Measurements from ENCODE around the gene ANKRD31. TPM values are rescaled to one million over a fixed set of nuclear protein-coding genes. Genes with fewer than 3 reads are reported as not detected.
A peak's percentile ranks its signal among the peaks of the same experiment; 100 is the strongest.

ANKRD31 gene
- total RNA-seq, 1 experiment from 2014 or later = 0.30 TPM

DNA sequence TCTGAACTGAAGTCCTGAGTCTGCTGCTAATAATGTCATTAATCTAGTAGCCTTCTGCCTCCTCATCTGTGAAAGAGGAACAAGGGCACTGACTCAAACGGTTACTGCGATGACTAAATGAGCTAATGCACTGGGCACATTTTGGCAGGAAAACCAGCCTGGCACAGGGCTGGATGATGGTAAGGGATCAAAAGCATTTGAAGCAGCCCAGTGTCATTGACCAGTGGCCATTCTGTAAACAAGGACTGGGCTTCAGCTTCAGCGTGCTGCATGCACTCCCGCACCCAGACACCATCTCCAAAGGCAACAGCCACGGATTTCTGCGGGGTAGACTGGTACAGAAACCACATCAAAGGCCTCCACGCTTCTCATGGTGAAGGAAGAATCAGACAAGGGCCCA is 192.3 kb downstream of the ANKRD31 start:
- Histone ChIP-seq H2AFZ (ENCODE audit: low read depth, low read length, poor library complexity, severe bottlenecking) (peak overlapping the region; percentile 17), H3K79me2 (ENCODE audit: insufficient read depth, low read length) (no peaks in the 10 kb centered on the region), H3K4me1 (ENCODE audit: control insufficient read depth in 1 of 2, insufficient read depth in 2 of 2, low read length in 2 of 2) (peaks cover 9 to 18% of the 10 kb centered on the region in 2 experiments; a peak in 3 of 4 replicates), H3K9ac (ENCODE audit: low read length) (no peak overlapping the region), H3K4me3 (replicated peaks in 1 of 2; ENCODE audit: low read depth in 1 of 2, low read length in 2 of 2) (no peak overlapping the region), H3K9me2 (ENCODE audit: insufficient read depth) (no peaks in the 10 kb centered on the region), H3K27ac (ENCODE audit: low read depth, low read length) (no peak overlapping the region), H4K20me1 (ENCODE audit: insufficient read depth) (no peaks in the 10 kb centered on the region), H3K4me2 (ENCODE audit: low read length) (peak overlapping the region; percentile 49), H3K9me3 (ENCODE audit: control insufficient read depth in 1 of 2, insufficient read depth in 1 of 2, low read depth in 1 of 2, low read length in 2 of 2) (no peaks in the 10 kb centered on the region), H3K36me3 (ENCODE audit: control insufficient read depth in 1 of 2, insufficient read depth in 2 of 2, low read length in 2 of 2) (no peaks in the 10 kb centered on the region), H3K27me3 (ENCODE audit: insufficient read depth, low read length) (no peaks in the 10 kb centered on the region)
- intact Hi-C loops (cut with micrococcal nuclease) = no loop called here
- ChIA-PET RAD21 (ENCODE audit: low non-redundant PET in 1 of 2, low total read pairs in 2 of 2, uncharacterized antibody in 2 of 2, unreplicated experiment in 2 of 2) (no interaction called here), POLR2A (no interaction called here), CTCF (interaction anchor here (1.0 kb wide), 1 partner anchor 109 kb away, joined by 3 read pairs; no protein-coding TSS in a partner anchor)
- peak; percentile 41 for DNase-seq (ENCODE audit: low read depth, low spot score)
- ATAC-seq = peak; percentile 82
- no TSS peak for BruUV-seq (replicated peaks)
- TF ChIP-seq POLR2AphosphoS5 (IDR thresholded peaks at IDR 0.05; ENCODE audit: low read depth, low read length) = no peak
- TF ChIP-seq SRF (IDR thresholded peaks at IDR 0.05; ENCODE audit: low read depth) = no peak
- peak; percentile 50 for TF ChIP-seq SP1 (IDR thresholded peaks at IDR 0.05; ENCODE audit: low read depth)
- no peak for TF ChIP-seq EGR1 (IDR thresholded peaks at IDR 0.05; ENCODE audit: low read depth)
- 0 out of 2 replicates have a peak, but pooled peaks have one; percentile 18 for TF ChIP-seq CEBPB (IDR thresholded peaks at IDR 0.05; ENCODE audit: low read depth)
- no peak for TF ChIP-seq ZNF274 (IDR thresholded peaks at IDR 0.05; ENCODE audit: low read depth, low read length)
- TF ChIP-seq ZFX (IDR thresholded peaks at IDR 0.05) = no peak
- no peak for TF ChIP-seq EZH2 (IDR thresholded peaks at IDR 0.05)
- TF ChIP-seq, protein P1, sequence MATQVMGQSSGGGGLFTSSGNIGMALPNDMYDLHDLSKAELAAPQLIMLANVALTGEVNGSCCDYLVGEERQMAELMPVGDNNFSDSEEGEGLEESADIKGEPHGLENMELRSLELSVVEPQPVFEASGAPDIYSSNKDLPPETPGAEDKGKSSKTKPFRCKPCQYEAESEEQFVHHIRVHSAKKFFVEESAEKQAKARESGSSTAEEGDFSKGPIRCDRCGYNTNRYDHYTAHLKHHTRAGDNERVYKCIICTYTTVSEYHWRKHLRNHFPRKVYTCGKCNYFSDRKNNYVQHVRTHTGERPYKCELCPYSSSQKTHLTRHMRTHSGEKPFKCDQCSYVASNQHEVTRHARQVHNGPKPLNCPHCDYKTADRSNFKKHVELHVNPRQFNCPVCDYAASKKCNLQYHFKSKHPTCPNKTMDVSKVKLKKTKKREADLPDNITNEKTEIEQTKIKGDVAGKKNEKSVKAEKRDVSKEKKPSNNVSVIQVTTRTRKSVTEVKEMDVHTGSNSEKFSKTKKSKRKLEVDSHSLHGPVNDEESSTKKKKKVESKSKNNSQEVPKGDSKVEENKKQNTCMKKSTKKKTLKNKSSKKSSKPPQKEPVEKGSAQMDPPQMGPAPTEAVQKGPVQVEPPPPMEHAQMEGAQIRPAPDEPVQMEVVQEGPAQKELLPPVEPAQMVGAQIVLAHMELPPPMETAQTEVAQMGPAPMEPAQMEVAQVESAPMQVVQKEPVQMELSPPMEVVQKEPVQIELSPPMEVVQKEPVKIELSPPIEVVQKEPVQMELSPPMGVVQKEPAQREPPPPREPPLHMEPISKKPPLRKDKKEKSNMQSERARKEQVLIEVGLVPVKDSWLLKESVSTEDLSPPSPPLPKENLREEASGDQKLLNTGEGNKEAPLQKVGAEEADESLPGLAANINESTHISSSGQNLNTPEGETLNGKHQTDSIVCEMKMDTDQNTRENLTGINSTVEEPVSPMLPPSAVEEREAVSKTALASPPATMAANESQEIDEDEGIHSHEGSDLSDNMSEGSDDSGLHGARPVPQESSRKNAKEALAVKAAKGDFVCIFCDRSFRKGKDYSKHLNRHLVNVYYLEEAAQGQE (IDR thresholded peaks at IDR 0.05; ENCODE audit: low read depth) = no peak
- peak; percentile 58; the same call in 1 of the 2 replicates for TF ChIP-seq JUND (IDR thresholded peaks at IDR 0.05)
- TF ChIP-seq ELF1 (IDR thresholded peaks at IDR 0.05; ENCODE audit: borderline replicate concordance, low read depth) = no peak
- no peak; the same call in 1 of the 2 replicates for TF ChIP-seq SIN3A (IDR thresholded peaks at IDR 0.05; ENCODE audit: low read depth)
- TF ChIP-seq YY1 (IDR thresholded peaks at IDR 0.05; ENCODE audit: extremely low read depth, insufficient replicate concordance, low read depth, low read length) = no peak
- TF ChIP-seq RAD21 (IDR thresholded peaks at IDR 0.05; ENCODE audit: low read depth) = no peak
- TF ChIP-seq, protein P2, sequence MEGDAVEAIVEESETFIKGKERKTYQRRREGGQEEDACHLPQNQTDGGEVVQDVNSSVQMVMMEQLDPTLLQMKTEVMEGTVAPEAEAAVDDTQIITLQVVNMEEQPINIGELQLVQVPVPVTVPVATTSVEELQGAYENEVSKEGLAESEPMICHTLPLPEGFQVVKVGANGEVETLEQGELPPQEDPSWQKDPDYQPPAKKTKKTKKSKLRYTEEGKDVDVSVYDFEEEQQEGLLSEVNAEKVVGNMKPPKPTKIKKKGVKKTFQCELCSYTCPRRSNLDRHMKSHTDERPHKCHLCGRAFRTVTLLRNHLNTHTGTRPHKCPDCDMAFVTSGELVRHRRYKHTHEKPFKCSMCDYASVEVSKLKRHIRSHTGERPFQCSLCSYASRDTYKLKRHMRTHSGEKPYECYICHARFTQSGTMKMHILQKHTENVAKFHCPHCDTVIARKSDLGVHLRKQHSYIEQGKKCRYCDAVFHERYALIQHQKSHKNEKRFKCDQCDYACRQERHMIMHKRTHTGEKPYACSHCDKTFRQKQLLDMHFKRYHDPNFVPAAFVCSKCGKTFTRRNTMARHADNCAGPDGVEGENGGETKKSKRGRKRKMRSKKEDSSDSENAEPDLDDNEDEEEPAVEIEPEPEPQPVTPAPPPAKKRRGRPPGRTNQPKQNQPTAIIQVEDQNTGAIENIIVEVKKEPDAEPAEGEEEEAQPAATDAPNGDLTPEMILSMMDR (IDR thresholded peaks at IDR 0.05 in 2 of 3, conservative IDR thresholded peaks at IDR 0.05 in 1 of 3; ENCODE audit: borderline replicate concordance in 1 of 3, insufficient read depth in 1 of 3, low read depth in 2 of 3, low read length in 2 of 3) = no peak
- TF ChIP-seq POLR2A (IDR thresholded peaks at IDR 0.05; ENCODE audit: borderline replicate concordance, extremely low read depth, insufficient read depth, insufficient read length) = no peak
- TF ChIP-seq FOSL1 (IDR thresholded peaks at IDR 0.05; ENCODE audit: low read depth) = peak; percentile 59
- no peak for TF ChIP-seq ZBTB33 (IDR thresholded peaks at IDR 0.05; ENCODE audit: extremely low read depth, insufficient replicate concordance, low read length)
- TF ChIP-seq ATF3 (IDR thresholded peaks at IDR 0.05) = no peak
- TF ChIP-seq EZH2phosphoT487 (IDR thresholded peaks at IDR 0.05; ENCODE audit: borderline replicate concordance) = no peak
- TF ChIP-seq TCF7L2 (IDR thresholded peaks at IDR 0.05; ENCODE audit: borderline replicate concordance, extremely low read depth, insufficient read depth, insufficient read length) = no peak
- TF ChIP-seq CBX3 (IDR thresholded peaks at IDR 0.05; ENCODE audit: low read depth) = peak; percentile 82; the same call in 1 of the 2 replicates

All from HCT116 (cell line).